ENCODE measurements around the gene MLX. TPM values are rescaled to one million over a fixed set of nuclear protein-coding genes. Genes with fewer than 3 reads are reported as not detected.

Gene MLX
- total RNA-seq, 1 donor from 2014 or later: 59.7 TPM

GRCh38 chr17:42519546-42520491, 47.1 kb upstream of the MLX start:
- ChIA-PET POLR2A (interaction anchor here (1.1 kb wide), 1 partner anchor 16 kb away, joined by 3 read pairs; the partner anchor contains the start of gene NAGLU), CTCF (interaction anchor here (1.0 to 6.7 kb wide), 5 partner anchors 90 to 708 kb away, joined by 3 to 49 read pairs (median 6); partner anchors contain the start of genes CAVIN1 and P3H4)
- Mint-ChIP-seq H3K4me3 (no peak overlapping the region), H3K36me3 (ENCODE audit: low read depth) (peaks cover 49% of the 10 kb centered on the region), H3K9me3 (no peaks in the 10 kb centered on the region), H3K27me3 (no peaks in the 10 kb centered on the region), H3K27ac (no peak overlapping the region), H3K4me1 (peaks cover 7% of the 10 kb centered on the region)
- ATAC-seq (ENCODE audit: low read depth) (no peak), DNase-seq (no peak)
- no peak for TF ChIP-seq CTCF (IDR thresholded peaks at IDR 0.05)
- intact Hi-C loops (cut with micrococcal nuclease): no loop called here

- ChIA-PET CTCF (interaction anchor here (0.8 to 2.7 kb wide), 2 partner anchors 91 to 208 kb away, joined by 3 to 7 read pairs; no protein-coding TSS in a partner anchor), POLR2A (interaction anchor here (0.6 to 0.9 kb wide), 2 partner anchors 10 to 416 kb away, joined by 3 read pairs; no protein-coding TSS in a partner anchor)
- Mint-ChIP-seq H3K27me3 (no peaks in the 10 kb centered on the region), H3K36me3 (ENCODE audit: low read depth) (peaks cover 45% of the 10 kb centered on the region), H3K9me3 (no peaks in the 10 kb centered on the region), H3K4me1 (peaks cover 7% of the 10 kb centered on the region), H3K4me3 (no peak overlapping the region), H3K27ac (no peak overlapping the region)
- DNase-seq (no peak), ATAC-seq (ENCODE audit: low read depth) (no peak)
- TF ChIP-seq CTCF (IDR thresholded peaks at IDR 0.05): no peak
- intact Hi-C loops (cut with micrococcal nuclease): no loop called here
Measured at GRCh38 chr17:42520540-42520951, 46.4 kb upstream of the MLX start.

- CTCF ChIA-PET: interaction anchor here (0.8 to 2.7 kb wide), 3 partner anchors 9 to 209 kb away, joined by 3 to 7 read pairs (median 3); no protein-coding TSS in a partner anchor
- ATAC-seq (ENCODE audit: low read depth) (no peak), DNase-seq (no peak)
- Mint-ChIP-seq H3K27ac (no peak overlapping the region), H3K36me3 (ENCODE audit: low read depth) (peaks cover 42% of the 10 kb centered on the region), H3K4me3 (no peak overlapping the region), H3K9me3 (no peaks in the 10 kb centered on the region), H3K4me1 (peaks cover 7% of the 10 kb centered on the region), H3K27me3 (no peaks in the 10 kb centered on the region)
- POLR2A ChIA-PET: interaction anchor here (0.6 to 0.9 kb wide), 2 partner anchors 9 to 415 kb away, joined by 3 read pairs; no protein-coding TSS in a partner anchor
- intact Hi-C loops (cut with micrococcal nuclease): no loop called here
- no peak for TF ChIP-seq CTCF (IDR thresholded peaks at IDR 0.05)
Measured at GRCh38 chr17:42521036-42521435, 45.9 kb upstream of the MLX start.

GRCh38 chr17:42521666-42522262, 45.1 kb upstream of the MLX start:
- POLR2A ChIA-PET: interaction anchor here (0.5 kb wide), 1 partner anchor 33 kb away, joined by 3 read pairs; no protein-coding TSS in a partner anchor
- ATAC-seq (ENCODE audit: low read depth): no peak
- CTCF ChIA-PET: interaction anchor here (0.8 kb wide), 1 partner anchor 9 kb away, joined by 3 read pairs; no protein-coding TSS in a partner anchor
- Mint-ChIP-seq H3K36me3 (ENCODE audit: low read depth) (peaks cover 36% of the 10 kb centered on the region), H3K4me3 (no peak overlapping the region), H3K4me1 (peaks cover 7% of the 10 kb centered on the region), H3K27me3 (no peaks in the 10 kb centered on the region), H3K27ac (no peak overlapping the region), H3K9me3 (no peaks in the 10 kb centered on the region)
- DNase-seq: no peak
- intact Hi-C loops (cut with micrococcal nuclease): no loop called here
- no peak for TF ChIP-seq CTCF (IDR thresholded peaks at IDR 0.05)
